Thyroid gland (tissue), 4 donors: ENCODE measurements around the gene ZDHHC3. TPM values are rescaled to one million over a fixed set of nuclear protein-coding genes. Genes with fewer than 3 reads are reported as not detected.

Source experiments
- DNase-seq, 2 donors: peaks; one replicate each; pipeline ENCODE4 v3.0.0-alpha.2; 2019
- H3K27ac ChIP-seq, 3 donors: fragments of 200-600 bp; sonication (generic); 1 replicate in 2 of 3; 2 replicates in 1 of 3; pipeline ENCODE4 v1.5.1; 2016 to 2019; ENCODE audit warnings: mild to moderate bottlenecking in 1 of 3, moderate library complexity in 1 of 3
- H3K27me3 ChIP-seq: fragments of 200-600 bp; sonication (generic); one replicate; pipeline ENCODE4 v1.5.1; 2019
- H3K36me3 ChIP-seq, 2 donors: fragments of 200-600 bp; sonication (generic); one replicate each; pipeline ENCODE4 v1.5.1; 2016 to 2019
- H3K4me1 ChIP-seq, 2 donors: fragments of 200-600 bp; sonication (generic); one replicate each; pipeline ENCODE4 v1.5.1; 2017 to 2019
- H3K4me3 ChIP-seq, 3 donors: fragments of 200-600 bp; sonication (generic); replicated peaks in 1 of 3; 1 replicate in 2 of 3; 2 replicates in 1 of 3; pipeline ENCODE4 v1.5.1; 2016; ENCODE audit warnings: mild to moderate bottlenecking in 1 of 3
- H3K9me3 ChIP-seq: fragments of 200-600 bp; sonication (generic); one replicate; pipeline ENCODE4 v1.5.1; 2017
- CTCF ChIP-seq, 6 experiments: fragments of 200-600 bp in 3 of 6; fragments of 450-650 bp in 3 of 6; sonication (generic) in 3 of 6; IDR thresholded peaks; one replicate each; pipeline ENCODE4 v1.5.1; 2016 to 2019; ENCODE audit warnings: antibody characterized with exemption in 6 of 6, mild to moderate bottlenecking in 2 of 6, inconsistent platforms in 1 of 6, moderate library complexity in 1 of 6
- POLR2A ChIP-seq, 2 donors: fragments of 450-650 bp; IDR thresholded peaks; one replicate each; pipeline ENCODE4 v1.6.1; 2017; ENCODE audit warnings: antibody characterized with exemption in 2 of 2, mild to moderate bottlenecking in 2 of 2, moderate library complexity in 1 of 2
- whole genome bisulfite sequencing, 2 donors: methylation state at CpG; one replicate each; pipeline ENCODE4 v1.1.5; 2017; 5-methylcytosine and 5-hydroxymethylcytosine counted together
- intact Hi-C: fragments of 100-400 bp; cut with DNase I; formaldehyde crosslinking; loops from one replicate; pipeline ENCODE4 v1.15.1; 2023
- total RNA-seq, 4 donors: library from RNA; depleted of rRNA; stranded (reverse); fragments of >200 nt; gene quantifications; one replicate each; pipeline ENCODE4 v1.2.3, GENCODE V29; 2016

Gene ZDHHC3
- total RNA-seq, 4 donors from 2014 or later, result 46.0 to 94.3 (median 76.0) TPM

- no peaks in the 10 kb centered on the region for H3K9me3 ChIP-seq
- peaks cover 9 to 22% of the 10 kb centered on the region in 2 donors for H3K36me3 ChIP-seq
- peak overlapping the region in 2 of 3 donors; percentile 53 to 56 for H3K27ac ChIP-seq
- H3K27me3 ChIP-seq, result no peaks in the 10 kb centered on the region
- H3K4me3 ChIP-seq, result no peak overlapping the region
- intact Hi-C loops, result loop anchor here (10.0 kb wide), 1 partner anchor 54 kb away; no protein-coding TSS in a partner anchor
- peaks cover 39 to 48% of the 10 kb centered on the region in 2 donors for H3K4me1 ChIP-seq
- 34 to 36% methylated on average over 2 of the region's 2 CpGs for WGBS, 2 donors
- DNase-seq, result peak; percentile 64 to 67
- TF ChIP-seq CTCF (IDR thresholded peaks at IDR 0.05) (no peak), POLR2A (IDR thresholded peaks at IDR 0.05) (no peak)
Measured at GRCh38 chr3:44930911-44931310, 45.1 kb downstream of the ZDHHC3 start.

DNA sequence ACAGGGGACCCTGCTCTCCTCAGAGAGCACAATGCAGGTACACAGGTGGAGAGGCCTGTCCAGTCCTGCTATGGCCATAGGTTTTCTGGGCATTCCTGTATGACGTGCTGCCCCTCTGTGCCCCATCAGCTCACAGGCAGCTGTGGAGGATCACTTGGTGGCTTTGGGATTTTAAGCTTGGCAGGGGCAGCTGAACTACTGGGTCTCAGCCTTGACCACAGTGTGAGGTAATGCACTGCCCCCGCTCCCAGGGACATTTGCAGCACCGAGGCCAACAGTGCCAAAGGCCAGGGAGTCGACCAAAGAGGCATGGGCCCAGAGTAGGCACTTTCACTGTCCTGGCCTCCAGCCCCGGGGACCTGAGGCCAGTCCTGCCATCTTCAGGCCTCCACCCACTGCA is 46.2 kb downstream of the ZDHHC3 start:
- no peak overlapping the region for H3K4me3 ChIP-seq
- peaks cover 9 to 25% of the 10 kb centered on the region in 2 donors for H3K36me3 ChIP-seq
- no peaks in the 10 kb centered on the region for H3K27me3 ChIP-seq
- TF ChIP-seq CTCF (IDR thresholded peaks at IDR 0.05), result no peak
- no peak for TF ChIP-seq POLR2A (IDR thresholded peaks at IDR 0.05)
- no peak overlapping the region for H3K27ac ChIP-seq
- intact Hi-C loops, result loop anchor here (10.0 kb wide), 1 partner anchor 55 kb away; no protein-coding TSS in a partner anchor
- no peak for DNase-seq
- 86 to 97% methylated on average over 1 to 5 of the region's 5 CpGs for WGBS, 2 donors
- no peaks in the 10 kb centered on the region for H3K9me3 ChIP-seq
- peaks cover 39 to 50% of the 10 kb centered on the region in 2 donors for H3K4me1 ChIP-seq

DNA sequence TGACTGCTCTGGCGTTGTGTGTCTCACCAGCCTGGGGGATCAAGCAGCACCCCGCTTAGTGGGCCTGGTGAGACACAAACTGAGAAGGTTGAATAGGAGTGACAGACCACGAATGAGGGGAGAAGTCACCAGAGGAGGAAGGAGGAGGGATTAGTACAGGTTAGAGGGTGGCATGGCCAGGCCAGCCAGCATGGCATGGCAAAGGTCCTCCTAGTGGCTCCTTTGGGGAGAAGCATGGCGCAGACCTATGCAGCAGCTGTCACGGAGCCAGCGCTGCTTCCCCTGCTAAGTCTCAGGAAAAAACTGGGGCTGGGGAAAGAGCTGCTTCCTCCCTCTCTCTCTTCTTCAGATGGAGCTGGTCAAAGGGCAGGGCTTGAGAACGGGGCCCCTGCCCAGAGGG is 48.6 kb downstream of the ZDHHC3 start:
- Histone ChIP-seq H3K36me3 (peaks cover 9 to 25% of the 10 kb centered on the region in 2 donors), H3K27me3 (no peaks in the 10 kb centered on the region), H3K4me1 (peaks cover 22 to 38% of the 10 kb centered on the region in 2 donors), H3K27ac (no peak overlapping the region), H3K9me3 (no peaks in the 10 kb centered on the region), H3K4me3 (no peak overlapping the region)
- intact Hi-C loops, result no loop called here
- 96 to 97% methylated on average over 7 of the region's 7 CpGs for WGBS, 2 donors
- no peak for DNase-seq
- TF ChIP-seq POLR2A (IDR thresholded peaks at IDR 0.05) (no peak), CTCF (IDR thresholded peaks at IDR 0.05) (no peak)

DNA sequence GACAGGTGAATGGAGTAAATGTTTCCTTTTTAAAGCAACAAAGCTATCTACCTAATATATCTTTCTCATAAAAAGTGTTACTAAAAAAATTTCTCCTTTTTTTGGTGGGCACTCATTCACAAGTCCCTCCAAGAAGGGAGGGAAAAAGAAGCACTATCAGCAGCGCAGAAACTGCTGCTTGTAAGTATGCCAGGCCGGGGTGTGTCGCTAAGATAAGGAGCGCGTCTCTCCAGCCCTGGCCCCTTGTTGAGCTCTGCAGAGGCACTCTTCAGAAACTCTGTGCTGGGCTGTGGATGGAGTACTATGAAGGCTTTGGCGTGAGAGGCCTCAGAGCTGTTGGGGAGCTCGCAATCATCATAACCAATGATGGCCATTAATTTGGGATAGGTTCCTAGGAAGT is 49.1 kb downstream of the ZDHHC3 start:
- no peaks in the 10 kb centered on the region for H3K9me3 ChIP-seq
- H3K4me1 ChIP-seq, result peaks cover 17 to 34% of the 10 kb centered on the region in 2 donors
- H3K27ac ChIP-seq, result no peak overlapping the region
- WGBS, 2 donors, result 95 to 97% methylated on average over 7 of the region's 7 CpGs
- no peak overlapping the region for H3K4me3 ChIP-seq
- no peak for DNase-seq
- H3K36me3 ChIP-seq, result peaks cover 9 to 26% of the 10 kb centered on the region in 2 donors
- TF ChIP-seq POLR2A (IDR thresholded peaks at IDR 0.05), result no peak
- no peak for TF ChIP-seq CTCF (IDR thresholded peaks at IDR 0.05)
- intact Hi-C loops, result no loop called here
- no peaks in the 10 kb centered on the region for H3K27me3 ChIP-seq

DNA sequence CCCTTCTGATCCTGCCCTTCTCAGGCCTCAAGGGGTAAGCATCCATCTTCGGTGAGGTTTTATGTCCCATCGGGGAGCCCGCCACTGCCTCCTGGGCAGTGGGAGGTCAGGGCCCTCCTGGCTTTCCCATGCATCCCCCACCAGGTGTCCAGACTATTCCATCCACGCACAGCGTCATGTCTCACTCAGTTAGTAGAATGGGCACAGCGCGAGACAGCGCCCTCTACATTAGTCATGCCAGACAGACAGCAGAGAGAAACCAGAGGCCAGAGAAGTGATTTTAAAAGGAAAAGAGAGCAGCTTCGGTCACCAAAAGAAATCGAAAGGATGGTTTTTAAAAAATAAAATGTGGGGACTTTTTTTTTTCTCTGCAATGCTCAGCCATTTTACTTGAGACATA is 49.8 kb downstream of the ZDHHC3 start:
- H3K36me3 ChIP-seq, result peaks cover 9 to 31% of the 10 kb centered on the region in 2 donors
- 93 to 94% methylated on average over 10 of the region's 10 CpGs for WGBS, 2 donors
- no peak overlapping the region for H3K27ac ChIP-seq
- no peak for TF ChIP-seq CTCF (IDR thresholded peaks at IDR 0.05)
- no peak for TF ChIP-seq POLR2A (IDR thresholded peaks at IDR 0.05)
- H3K9me3 ChIP-seq, result no peaks in the 10 kb centered on the region
- DNase-seq, result no peak
- intact Hi-C loops, result no loop called here
- no peak overlapping the region for H3K4me3 ChIP-seq
- peaks cover 10 to 26% of the 10 kb centered on the region in 2 donors for H3K4me1 ChIP-seq
- no peaks in the 10 kb centered on the region for H3K27me3 ChIP-seq
